Heart left ventricle (tissue), 13 donors: Measurements from ENCODE around the gene SLC1A4.

Source experiments
- CTCF ChIP-seq, 12 donors: fragments of 200-600 bp; sonication (generic) in 4 of 12; IDR thresholded peaks; one replicate each; pipeline versions ENCODE4 v1.5.0 to v1.8.0; 2018 to 2022; ENCODE audit warnings: antibody characterized with exemption in 12 of 12, mild to moderate bottlenecking in 5 of 12
- POLR2A ChIP-seq, 2 donors: fragments of 450-650 bp; IDR thresholded peaks; one replicate each; pipeline ENCODE4 v1.6.1; 2017; ENCODE audit warnings: antibody characterized with exemption in 2 of 2, mild to moderate bottlenecking in 2 of 2, moderate library complexity in 2 of 2
- donor health status: ischemic (EF 13 %, LVEDD 7.1; RV severe dilation, severe dysfunction).
- donor health status: DM: no; HTN: yes; CAD: no.
- donor health status: DM: no; HTN: no; CAD: no.
- donor health status: ischemic (EF 25% LVEDD 6.9; RV normal size, moderate dysfunction).
- donor health status: ischemic (EF 25% LVEDD 5.7; RV mildly dilated, moderate dysfunction).
- donor health status: ischemic (EF 35%, LVEDD 5.7; RV mildly dilated, moderate dysfunction).
- donor health status: nonischemic (EF 11% LVEDD 7.7; RV severe dilation, severe dysfunction).
- donor health status: DM: yes; HTN: yes; CAD: no.
- donor health status: PGD.
- donor health status: ischemic (EF 29% LVEDD 5.4; RV normal size, mild dysfunction).
- donor health status: nonischemic (EF 23%, LVEDD 6.1; RV moderate dilation, normal function).

GRCh38 chr2:64998658-64999061 is 9.5 kb downstream of the SLC1A4 start:
- TF ChIP-seq POLR2A (IDR thresholded peaks at IDR 0.05) (no peak), CTCF (IDR thresholded peaks at IDR 0.05) (no peak)
